Lung (tissue), 12 donors: ENCODE data around the gene SLC12A8. TPM values are rescaled to one million over a fixed set of nuclear protein-coding genes. Genes with fewer than 3 reads are reported as not detected.

ENCODE experiments used
- ATAC-seq: fragments of 200-7000 bp; cut with Tn5 transposase; one replicate; pipeline ENCODE4 v1.9.1; 2020; ENCODE audit warnings: moderate number of reproducible peaks; ENCODE audit not compliant: insufficient read depth, low FRiP score
- DNase-seq, 3 donors: peaks; one replicate each; pipeline ENCODE4 v3.0.0-alpha.2; 2013 to 2017
- H3K27ac ChIP-seq, 2 donors: one replicate each; pipeline ENCODE4 v1.5.1; 2013; ENCODE audit warnings: mild to moderate bottlenecking in 2 of 2, moderate library complexity in 2 of 2, control low read depth in 1 of 2, inconsistent platforms in 1 of 2, low read depth in 1 of 2, low read length in 1 of 2
- H3K27me3 ChIP-seq, 3 donors: one replicate each; pipeline ENCODE4 v1.5.1; 2013; ENCODE audit warnings: low read length in 2 of 3; ENCODE audit not compliant: control insufficient read depth in 3 of 3, insufficient read depth in 3 of 3
- H3K36me3 ChIP-seq, 4 donors: one replicate each; pipeline ENCODE4 v1.5.1; 2013; ENCODE audit warnings: low read length in 4 of 4, mild to moderate bottlenecking in 1 of 4, moderate library complexity in 1 of 4; ENCODE audit not compliant: control insufficient read depth in 4 of 4, insufficient read depth in 4 of 4
- H3K4me1 ChIP-seq, 5 donors: one replicate each; pipeline ENCODE4 v1.5.1; 2013; ENCODE audit warnings: low read length in 5 of 5, mild to moderate bottlenecking in 2 of 5, moderate library complexity in 1 of 5; ENCODE audit not compliant: control insufficient read depth in 5 of 5, insufficient read depth in 5 of 5
- H3K4me3 ChIP-seq: one replicate; pipeline ENCODE4 v1.5.1; 2013; ENCODE audit warnings: mild to moderate bottlenecking, control low read depth, moderate library complexity
- H3K9ac ChIP-seq, 2 donors: one replicate each; pipeline ENCODE4 v1.5.1; 2013; ENCODE audit warnings: low read length in 2 of 2, control low read depth in 1 of 2; ENCODE audit not compliant: insufficient read depth in 1 of 2
- H3K9me3 ChIP-seq, 4 donors: one replicate each; pipeline ENCODE4 v1.5.1; 2013; ENCODE audit warnings: low read length in 3 of 4, mild to moderate bottlenecking in 1 of 4, moderate library complexity in 1 of 4; ENCODE audit not compliant: control insufficient read depth in 4 of 4, insufficient read depth in 3 of 4
- CTCF ChIP-seq: IDR thresholded peaks from 2 replicates; pipeline ENCODE4 v1.5.1; 2012; ENCODE audit warnings: mild to moderate bottlenecking; ENCODE audit errors: control extremely low read depth, extremely low read depth
- WGBS, 2 donors: extraction: QIAGEN DNeasy Blood & Tissue Kit; methylation state at CpG; one replicate each; pipeline ENCODE4 v1.1.7; 2013; 5-methylcytosine and 5-hydroxymethylcytosine counted together
- polyA plus RNA-seq, 2 donors: library from polyadenylated mRNA; stranded (reverse); fragments of 200-250 nt; gene quantifications; one replicate each; pipeline ENCODE4 v1.2.1, GENCODE V29; 2013
- total RNA-seq, 2 donors: library from RNA; depleted of rRNA in 1 of 2; stranded (reverse); fragments of >200 nt in 1 of 2; gene quantifications; one replicate each; pipeline ENCODE4 v1.2.1, GENCODE V29; 2014 to 2021
- donor health status: control.
- donor health status: control.
- donor health status: Bipolar disorder and iron deficiency.
- donor health status: healthy.
- donor health status: DM: yes; HTN: yes; CAD: no.

The SLC12A8 gene
- total and polyA plus RNA-seq, 4 donors = 3.1 to 9.8 (median 5.8) TPM

- peak; percentile 27 for TF ChIP-seq CTCF
- Histone ChIP-seq H3K9me3 (peaks cover 0 to 4% (median 0%) of the 10 kb centered on the region in 4 donors), H3K27ac (peak overlapping the region in 1 of 2 donors; percentile 39), H3K4me3 (no peak overlapping the region), H3K9ac (no peak overlapping the region), H3K27me3 (no peaks in the 10 kb centered on the region), H3K4me1 (peaks cover 0 to 20% (median 0%) of the 10 kb centered on the region in 5 donors), H3K36me3 (no peaks in the 10 kb centered on the region)
- DNase-seq (no peak), ATAC-seq (peak; percentile 36)
- 67 to 85% methylated on average over 14 of the region's 14 CpGs for WGBS, 2 donors
Observed at GRCh38 chr3:125150525-125151441, 61.8 kb downstream of the SLC12A8 start.

- Histone ChIP-seq H3K9ac (no peak overlapping the region), H3K9me3 (peaks cover 0 to 4% (median 0%) of the 10 kb centered on the region in 4 donors), H3K27ac (peak overlapping the region in 1 of 2 donors; percentile 81), H3K4me3 (no peak overlapping the region), H3K27me3 (no peaks in the 10 kb centered on the region), H3K36me3 (no peaks in the 10 kb centered on the region), H3K4me1 (peaks cover 0 to 25% (median 6%) of the 10 kb centered on the region in 5 donors)
- ATAC-seq (no peak), DNase-seq (no peak)
- TF ChIP-seq CTCF = no peak
Observed at GRCh38 chr3:125149462-125149861, 63.1 kb downstream of the SLC12A8 start.

GRCh38 chr3:125148836-125149235 is 63.7 kb downstream of the SLC12A8 start:
- Histone ChIP-seq H3K9ac (no peak overlapping the region), H3K27ac (peak overlapping the region in 1 of 2 donors; percentile 81), H3K4me3 (no peak overlapping the region), H3K9me3 (peaks cover 0 to 4% (median 0%) of the 10 kb centered on the region in 4 donors), H3K36me3 (no peaks in the 10 kb centered on the region), H3K4me1 (peaks cover 0 to 29% (median 12%) of the 10 kb centered on the region in 5 donors), H3K27me3 (no peaks in the 10 kb centered on the region)
- 21 to 30% methylated on average over 17 of the region's 17 CpGs for WGBS, 2 donors
- DNase-seq (peak; percentile 49 to 72 (median 55)), ATAC-seq (peak; percentile 54)
- no peak for TF ChIP-seq CTCF
